PC-9 (cell line): ENCODE data around the gene CCNL2. TPM values are rescaled to one million over a fixed set of nuclear protein-coding genes. Genes with fewer than 3 reads are reported as not detected.

Experiments
- BruUV-seq: library from RNA; stranded (reverse); fragments of 400-500 nt; replicated peaks from 2 replicates; lab custom pipeline; 2021; lab: Mats Ljungman, UMichigan
- CTCF ChIA-PET: fragments of 300-600 bp; sonication (Branson Sonifier 250); formaldehyde crosslinking; loops from one replicate; lab custom pipeline; 2022; ENCODE audit warnings: antibody characterized with exemption; lab: Charles Lee
- POLR2A ChIA-PET: fragments of 300-600 bp; sonication (Branson Sonifier 250); formaldehyde crosslinking; loops from one replicate; lab custom pipeline; 2022; ENCODE audit warnings: antibody characterized with exemption; ENCODE audit not compliant: unreplicated experiment; lab: Charles Lee
- DNase-seq, 2 experiments: peaks; one replicate each; pipeline versions ENCODE4 v3.0.0 to v3.0.0-alpha.2; 2015 to 2022; ENCODE audit warnings: mixed read lengths in 1 of 2
- H2AFZ ChIP-seq: fragments of 200-600 bp; sonication (generic); 2 replicates; pipeline ENCODE4 v1.8.1; 2017; ENCODE audit warnings: antibody characterized with exemption
- H3F3A ChIP-seq: fragments of 200-600 bp; sonication (generic); 2 replicates; pipeline ENCODE4 v1.8.1; 2017; ENCODE audit warnings: antibody characterized with exemption, mild to moderate bottlenecking, low read depth; ENCODE audit not compliant: insufficient read depth
- H3K27ac ChIP-seq: fragments of 200-600 bp; sonication (generic); 2 replicates; pipeline ENCODE4 v1.6.1; 2016; ENCODE audit warnings: mixed run types
- H3K27me3 ChIP-seq: fragments of 200-600 bp; sonication (generic); 2 replicates; pipeline ENCODE4 v1.6.1; 2016; ENCODE audit warnings: low read depth, mixed run types; ENCODE audit not compliant: insufficient read depth
- H3K36me3 ChIP-seq: fragments of 200-600 bp; sonication (generic); 2 replicates; pipeline ENCODE4 v1.6.1; 2016; ENCODE audit warnings: low read depth, mixed run types
- H3K4me1 ChIP-seq: fragments of 200-600 bp; sonication (generic); replicated peaks from 2 replicates; pipeline ENCODE4 v1.6.1; 2016; ENCODE audit warnings: mixed run types; ENCODE audit not compliant: insufficient read depth
- H3K4me2 ChIP-seq: fragments of 200-600 bp; sonication (generic); 2 replicates; pipeline ENCODE4 v1.6.1; 2017; ENCODE audit warnings: mixed run types
- H3K4me3 ChIP-seq: fragments of 200-600 bp; sonication (generic); 2 replicates; pipeline ENCODE4 v1.6.1; 2016; ENCODE audit warnings: mixed run types
- H3K79me2 ChIP-seq: fragments of 200-600 bp; sonication (generic); 2 replicates; pipeline ENCODE4 v1.6.1; 2017; ENCODE audit warnings: low read depth, mixed run types
- H3K9me2 ChIP-seq: fragments of 200-600 bp; sonication (generic); 2 replicates; pipeline ENCODE4 v1.8.1; 2017; ENCODE audit warnings: mild to moderate bottlenecking; ENCODE audit not compliant: insufficient read depth
- H3K9me3 ChIP-seq: fragments of 200-600 bp; sonication (generic); 2 replicates; pipeline ENCODE4 v1.8.1; 2016; ENCODE audit warnings: low read depth; ENCODE audit not compliant: insufficient read depth
- H4K20me1 ChIP-seq: fragments of 200-600 bp; sonication (generic); 2 replicates; pipeline ENCODE4 v1.8.1; 2017; ENCODE audit not compliant: insufficient read depth
- EZH2 ChIP-seq: fragments of 200-600 bp; sonication (generic); IDR thresholded peaks from 2 replicates; pipeline ENCODE4 v1.8.0; 2017; ENCODE audit warnings: antibody characterized with exemption, low read depth
- intact Hi-C: fragments of 100-400 bp; cut with micrococcal nuclease; formaldehyde crosslinking; loops from one replicate; pipeline ENCODE4 v1.10.0; 2022; ENCODE audit not compliant: unreplicated experiment
- total RNA-seq: library from RNA; stranded (reverse); gene quantifications from 2 replicates; pipeline ENCODE4 v1.2.3, GENCODE V29; 2021
- TF ChIP-seq, protein P1 (sequence below): fragments of 200-600 bp; sonication (generic); conservative IDR thresholded peaks from 2 replicates; pipeline ENCODE4 v1.6.1; 2017; ENCODE audit warnings: mixed run types, antibody characterized with exemption, mild to moderate bottlenecking, moderate library complexity

CCNL2 gene
- total RNA-seq, 1 experiment from 2014 or later = 162 TPM

- POLR2A ChIA-PET = no interaction called here
Measured at GRCh38 chr1:1352786-1353388, 46.2 kb downstream of the CCNL2 start.

DNA sequence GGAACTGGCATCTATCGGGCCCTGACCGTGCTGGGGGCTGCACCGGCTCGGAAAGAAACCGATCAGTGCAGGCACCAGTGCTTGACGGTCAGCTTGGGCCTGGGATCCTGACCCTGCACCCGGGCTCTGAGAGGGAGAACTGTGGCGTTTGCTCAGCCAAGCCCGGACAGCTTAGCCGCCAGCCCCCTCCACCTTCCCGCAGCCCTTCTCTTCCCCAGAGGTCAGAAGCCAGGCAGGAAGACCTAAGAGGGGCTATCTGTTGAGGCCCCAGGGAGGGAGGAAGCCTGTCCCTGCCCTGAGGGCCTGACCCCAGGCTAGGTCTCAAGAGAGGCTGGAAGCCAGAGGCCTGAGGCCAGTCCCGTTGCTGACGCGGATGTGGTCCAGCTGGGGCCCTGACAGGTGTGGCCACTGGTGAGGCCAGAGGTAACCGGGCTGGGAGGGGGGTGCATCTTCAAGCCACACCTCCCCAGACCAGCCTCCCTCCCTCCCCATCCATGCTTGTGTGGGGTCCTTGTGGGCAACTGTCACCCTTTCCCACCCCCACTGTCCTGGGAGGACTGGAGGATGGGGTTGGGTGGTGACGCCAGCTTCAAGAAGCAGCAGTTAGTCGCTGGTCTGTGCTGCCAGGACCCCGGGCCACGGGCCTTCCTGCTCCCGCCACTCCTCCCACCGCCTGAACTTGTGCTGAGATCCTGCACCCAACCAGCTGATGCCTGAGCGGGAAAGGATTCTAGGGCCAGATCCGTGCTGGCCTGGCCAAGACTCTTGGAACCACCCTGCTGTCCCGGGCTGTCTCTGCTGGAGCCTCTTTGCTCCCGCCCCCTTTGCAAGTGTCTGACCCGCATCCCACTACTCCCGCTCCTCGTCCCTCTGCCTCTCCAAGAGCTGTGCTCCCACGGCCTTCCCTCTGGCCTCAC, 47.4 kb downstream of the CCNL2 start:
- Histone ChIP-seq H4K20me1 (no peaks in the 10 kb centered on the region), H3K4me2 (peak overlapping the region; percentile 46), H3K27me3 (no peaks in the 10 kb centered on the region), H3F3A (peaks cover 41% of the 10 kb centered on the region), H3K9me3 (no peaks in the 10 kb centered on the region), H3K79me2 (peaks cover 27% of the 10 kb centered on the region), H3K27ac (no peak overlapping the region), H3K9me2 (no peaks in the 10 kb centered on the region), H3K36me3 (no peaks in the 10 kb centered on the region), H3K4me1 (peaks cover 11% of the 10 kb centered on the region), H2AFZ (no peak overlapping the region), H3K4me3 (no peak overlapping the region)
- DNase-seq = no peak
- intact Hi-C loops = no loop called here
- TF ChIP-seq EZH2 = no peak
- TF ChIP-seq, protein P1, sequence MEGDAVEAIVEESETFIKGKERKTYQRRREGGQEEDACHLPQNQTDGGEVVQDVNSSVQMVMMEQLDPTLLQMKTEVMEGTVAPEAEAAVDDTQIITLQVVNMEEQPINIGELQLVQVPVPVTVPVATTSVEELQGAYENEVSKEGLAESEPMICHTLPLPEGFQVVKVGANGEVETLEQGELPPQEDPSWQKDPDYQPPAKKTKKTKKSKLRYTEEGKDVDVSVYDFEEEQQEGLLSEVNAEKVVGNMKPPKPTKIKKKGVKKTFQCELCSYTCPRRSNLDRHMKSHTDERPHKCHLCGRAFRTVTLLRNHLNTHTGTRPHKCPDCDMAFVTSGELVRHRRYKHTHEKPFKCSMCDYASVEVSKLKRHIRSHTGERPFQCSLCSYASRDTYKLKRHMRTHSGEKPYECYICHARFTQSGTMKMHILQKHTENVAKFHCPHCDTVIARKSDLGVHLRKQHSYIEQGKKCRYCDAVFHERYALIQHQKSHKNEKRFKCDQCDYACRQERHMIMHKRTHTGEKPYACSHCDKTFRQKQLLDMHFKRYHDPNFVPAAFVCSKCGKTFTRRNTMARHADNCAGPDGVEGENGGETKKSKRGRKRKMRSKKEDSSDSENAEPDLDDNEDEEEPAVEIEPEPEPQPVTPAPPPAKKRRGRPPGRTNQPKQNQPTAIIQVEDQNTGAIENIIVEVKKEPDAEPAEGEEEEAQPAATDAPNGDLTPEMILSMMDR = no peak
- POLR2A ChIA-PET = interaction anchor here (0.5 kb wide), 1 partner anchor 82 kb away, joined by 7 read pairs; no protein-coding TSS in a partner anchor
- TSS peak; percentile 60 for BruUV-seq
- CTCF ChIA-PET = interaction anchor here (0.7 kb wide), 1 partner anchor 25 kb away, joined by 5 read pairs; no protein-coding TSS in a partner anchor

More at GRCh38 chr1:1352786-1353388, 46.2 kb downstream of the CCNL2 start:
- intact Hi-C loops = no loop called here
- Histone ChIP-seq H3K4me2 (no peak overlapping the region), H3K79me2 (peaks cover 16% of the 10 kb centered on the region), H3K9me2 (no peaks in the 10 kb centered on the region), H3K4me1 (peaks cover 4% of the 10 kb centered on the region), H3F3A (peaks cover 37% of the 10 kb centered on the region), H2AFZ (no peak overlapping the region), H3K36me3 (no peaks in the 10 kb centered on the region), H4K20me1 (no peaks in the 10 kb centered on the region), H3K27me3 (no peaks in the 10 kb centered on the region), H3K4me3 (no peak overlapping the region), H3K27ac (no peak overlapping the region), H3K9me3 (no peaks in the 10 kb centered on the region)
- BruUV-seq = no TSS peak
- DNase-seq = no peak
- TF ChIP-seq, protein P1 = no peak
- no peak for TF ChIP-seq EZH2
- CTCF ChIA-PET = no interaction called here

DNA sequence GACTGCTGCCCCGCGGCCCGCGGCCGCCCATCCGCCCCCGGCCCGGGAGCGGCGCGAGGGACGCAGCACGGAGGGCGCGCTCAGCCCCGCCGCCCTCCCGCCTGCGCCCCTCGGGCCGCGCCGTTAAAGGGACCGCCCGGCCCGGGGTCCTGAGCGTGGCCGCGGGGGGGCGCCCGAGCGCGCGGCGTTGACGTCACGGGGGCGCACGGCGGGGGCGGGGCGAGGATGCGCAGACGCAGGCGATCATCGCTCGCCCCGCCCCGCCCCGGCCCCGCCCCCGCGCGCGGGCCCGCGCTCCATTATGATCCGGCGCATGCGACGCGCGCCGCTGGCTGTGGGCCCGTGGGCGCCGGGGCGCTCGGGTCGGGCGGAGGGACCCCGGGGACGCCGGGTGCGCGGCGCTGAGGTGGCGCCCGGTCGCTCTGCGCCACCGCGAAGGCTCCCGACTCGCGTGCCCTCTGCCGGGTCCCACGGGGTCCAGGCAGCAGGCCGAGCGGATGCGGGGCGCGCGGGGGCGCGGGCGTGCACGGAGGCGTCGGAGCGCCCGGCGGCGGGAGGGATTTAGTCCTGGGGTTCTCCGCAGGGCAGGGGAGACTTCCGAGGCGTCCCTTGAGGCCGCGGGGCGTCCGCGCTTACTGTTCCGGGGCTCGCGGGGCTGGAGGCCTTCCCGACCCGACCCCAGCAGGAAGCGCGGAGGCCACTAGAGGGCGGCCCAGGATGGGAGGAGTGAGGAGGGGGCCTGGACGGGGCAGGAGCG, 49.7 kb downstream of the CCNL2 start, which contains the start of gene DVL1:
DVL1 (minus strand) TSS at position 163 of the 757 bp plus-strand sequence. CDS start 353 bp downstream, outside the sequence.
- Histone ChIP-seq H3K4me3 (peak within 1 kb of the TSS; percentile 85), H2AFZ (peak within 1 kb of the TSS; percentile 70), H3K9me2 (no peaks in the 10 kb centered on the region), H3K36me3 (no peaks in the 10 kb centered on the region), H3K4me1 (peaks cover 33% of the 10 kb centered on the region), H3K79me2 (peaks cover 46% of the 10 kb centered on the region), H3K9me3 (no peaks in the 10 kb centered on the region), H3K4me2 (peak within 1 kb of the TSS; percentile 93), H3K27ac (peak within 1 kb of the TSS; percentile 56), H3K27me3 (no peaks in the 10 kb centered on the region), H3F3A (peaks cover 62% of the 10 kb centered on the region), H4K20me1 (no peaks in the 10 kb centered on the region)
- intact Hi-C loops = loop anchor here (5.0 to 10.0 kb wide), 2 partner anchors 77 to 85 kb away; partner anchors contain the start of genes UBE2J2 and VWA1
- DNase-seq = peak in 1 of 2 experiments; percentile 60
- TF ChIP-seq EZH2 = no peak
- TF ChIP-seq, protein P1 = peak; percentile 67
- ChIA-PET POLR2A (no interaction called here), CTCF (no interaction called here)
- BruUV-seq = no TSS peak
